Keratinocyte (primary cell): ENCODE results near the gene OR5K3. TPM values are rescaled to one million over a fixed set of nuclear protein-coding genes. Genes with fewer than 3 reads are reported as not detected.

Source experiments
- DNase-seq: peaks from one replicate; pipeline ENCODE4 v3.0.0-alpha.2; 2011; ENCODE audit warnings: low read depth, missing footprints, low spot score
- FAIRE-seq: peaks from 2 replicates; lab custom pipeline; 2011; peaks lifted over from hg19 to GRCh38; lab: Jason Lieb, UNC
- H2AFZ ChIP-seq: 2 replicates; pipeline ENCODE4 v1.6.0; 2012; ENCODE audit warnings: low read length, control low read depth, inconsistent platforms; ENCODE audit not compliant: control insufficient read depth
- H3K27ac ChIP-seq: 2 replicates; pipeline ENCODE4 v1.5.1; 2011; ENCODE audit warnings: low read length; ENCODE audit not compliant: control insufficient read depth, insufficient read depth
- H3K27me3 ChIP-seq: 3 replicates; pipeline ENCODE4 v1.6.0; 2011; ENCODE audit warnings: low read length; ENCODE audit not compliant: control insufficient read depth, insufficient read depth; ENCODE audit errors: extremely low read depth
- H3K36me3 ChIP-seq, 2 experiments: 2 replicates in 1 of 2; 3 replicates in 1 of 2; pipeline ENCODE4 v1.5.1; 2011; ENCODE audit warnings: low read length in 2 of 2, mild to moderate bottlenecking in 1 of 2; ENCODE audit not compliant: control insufficient read depth in 2 of 2, insufficient read depth in 2 of 2; ENCODE audit errors: extremely low read depth in 1 of 2
- H3K4me1 ChIP-seq: 3 replicates; pipeline ENCODE4 v1.5.1; 2011; ENCODE audit warnings: low read length; ENCODE audit not compliant: control insufficient read depth, insufficient read depth; ENCODE audit errors: extremely low read depth
- H3K4me2 ChIP-seq: 3 replicates; pipeline ENCODE4 v1.6.0; 2011; ENCODE audit warnings: low read depth, low read length; ENCODE audit not compliant: control insufficient read depth, insufficient read depth; ENCODE audit errors: extremely low read depth
- H3K4me3 ChIP-seq, 3 experiments: fragments of 200-600 bp in 1 of 3; sonication (generic) in 1 of 3; 2 replicates in 2 of 3; 3 replicates in 1 of 3; pipeline ENCODE4 v1.5.1; 2011 to 2016; ENCODE audit warnings: low read length in 3 of 3, mild to moderate bottlenecking in 3 of 3, control low read depth in 2 of 3, inconsistent platforms in 1 of 3, low read depth in 1 of 3, mixed read lengths in 1 of 3, mixed run types in 1 of 3, moderate library complexity in 1 of 3; ENCODE audit not compliant: control insufficient read depth in 2 of 3, insufficient read depth in 2 of 3; ENCODE audit errors: extremely low read depth in 1 of 3
- H3K79me2 ChIP-seq: 2 replicates; pipeline ENCODE4 v1.6.0; 2012; ENCODE audit warnings: low read length; ENCODE audit not compliant: control insufficient read depth, insufficient read depth
- H3K9ac ChIP-seq: 3 replicates; pipeline ENCODE4 v1.6.0; 2011; ENCODE audit warnings: low read length; ENCODE audit not compliant: control insufficient read depth, insufficient read depth; ENCODE audit errors: extremely low read depth
- H3K9me1 ChIP-seq: 3 replicates; pipeline ENCODE4 v1.6.0; 2011; ENCODE audit warnings: low read length; ENCODE audit not compliant: control insufficient read depth, insufficient read depth; ENCODE audit errors: extremely low read depth
- H3K9me3 ChIP-seq: 2 replicates; pipeline ENCODE4 v1.5.1; 2012; ENCODE audit warnings: low read depth, low read length; ENCODE audit not compliant: control insufficient read depth
- H4K20me1 ChIP-seq: 3 replicates; pipeline ENCODE4 v1.6.0; 2011; ENCODE audit warnings: low read length; ENCODE audit not compliant: control insufficient read depth, insufficient read depth; ENCODE audit errors: extremely low read depth
- EZH2 ChIP-seq: IDR thresholded peaks from one replicate; pipeline ENCODE4 v1.6.1; 2012; ENCODE audit warnings: inconsistent platforms, mild to moderate bottlenecking, low read length, moderate library complexity
- dilution Hi-C: fragments of 300-500 bp; cut with MboI; formaldehyde crosslinking; loops from one replicate; pipeline ENCODE4 v1.7.0; 2020; ENCODE audit warnings: low sequenced_read_pairs; ENCODE audit not compliant: extremely low pct_ligation_motif_present
- polyA plus RNA-seq, 5 experiments: library from polyadenylated mRNA; depleted of rRNA in 3 of 5; stranded (reverse) in 3 of 5; stranded (forward) in 1 of 5; unstranded in 1 of 5; fragments of >200 nt; gene quantifications; 1 replicate in 1 of 5; 2 replicates in 3 of 5; 3 replicates in 1 of 5; pipeline versions ENCODE4 v1.2.1 to v1.2.3, GENCODE V29; 2011 to 2012; ENCODE audit warnings: missing spikeins in 2 of 5, low read depth in 1 of 5, low replicate concordance in 1 of 5
- TF ChIP-seq, protein P1 (sequence below), 3 experiments: IDR thresholded peaks in 1 of 3; conservative IDR thresholded peaks in 1 of 3; optimal IDR thresholded peaks in 1 of 3; 2 replicates in 2 of 3; 3 replicates in 1 of 3; pipeline versions ENCODE3 to v1.5.1; 2011; ENCODE audit warnings: low read length in 3 of 3, mild to moderate bottlenecking in 3 of 3, moderate library complexity in 2 of 3, control low read depth in 1 of 3, inconsistent platforms in 1 of 3; ENCODE audit not compliant: insufficient read depth in 2 of 3; ENCODE audit errors: extremely low read depth in 1 of 3

OR5K3 gene
- polyA plus RNA-seq, 1 donor (not counting 4 experiments of a cell fraction or from before 2014, with no cell fraction given) = not detected

DNA sequence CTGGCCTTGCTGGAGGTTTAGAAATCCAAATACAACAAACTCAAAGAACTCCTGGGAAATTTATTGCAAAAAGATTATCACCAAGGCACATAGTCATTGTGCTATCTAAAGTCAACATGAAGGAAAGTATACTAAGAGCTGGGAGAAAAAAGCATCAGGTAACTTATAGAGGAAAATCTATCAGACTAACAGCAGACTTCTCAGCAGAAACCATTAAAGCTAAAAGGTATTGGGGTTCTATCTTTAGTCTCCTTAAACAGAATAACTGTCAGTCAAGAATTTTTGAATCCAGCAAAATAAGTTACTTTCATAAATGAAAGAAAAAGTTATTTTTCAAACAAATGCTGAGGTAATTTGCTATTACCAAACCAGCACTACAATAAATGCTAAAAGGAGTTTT, 8.0 kb downstream of the OR5K3 start:
- Histone ChIP-seq H2AFZ (no peak overlapping the region), H3K27me3 (peaks cover 3% of the 10 kb centered on the region), H3K36me3 (no peaks in the 10 kb centered on the region), H3K9me3 (no peaks in the 10 kb centered on the region), H3K9me1 (no peaks in the 10 kb centered on the region), H3K4me3 (no peak overlapping the region), H3K79me2 (no peaks in the 10 kb centered on the region), H3K4me2 (no peak overlapping the region), H3K27ac (no peak overlapping the region), H3K9ac (no peak overlapping the region), H4K20me1 (no peaks in the 10 kb centered on the region), H3K4me1 (no peaks in the 10 kb centered on the region)
- dilution Hi-C loops = no loop called here
- no peak for DNase-seq
- TF ChIP-seq EZH2 = no peak
- TF ChIP-seq, protein P1, sequence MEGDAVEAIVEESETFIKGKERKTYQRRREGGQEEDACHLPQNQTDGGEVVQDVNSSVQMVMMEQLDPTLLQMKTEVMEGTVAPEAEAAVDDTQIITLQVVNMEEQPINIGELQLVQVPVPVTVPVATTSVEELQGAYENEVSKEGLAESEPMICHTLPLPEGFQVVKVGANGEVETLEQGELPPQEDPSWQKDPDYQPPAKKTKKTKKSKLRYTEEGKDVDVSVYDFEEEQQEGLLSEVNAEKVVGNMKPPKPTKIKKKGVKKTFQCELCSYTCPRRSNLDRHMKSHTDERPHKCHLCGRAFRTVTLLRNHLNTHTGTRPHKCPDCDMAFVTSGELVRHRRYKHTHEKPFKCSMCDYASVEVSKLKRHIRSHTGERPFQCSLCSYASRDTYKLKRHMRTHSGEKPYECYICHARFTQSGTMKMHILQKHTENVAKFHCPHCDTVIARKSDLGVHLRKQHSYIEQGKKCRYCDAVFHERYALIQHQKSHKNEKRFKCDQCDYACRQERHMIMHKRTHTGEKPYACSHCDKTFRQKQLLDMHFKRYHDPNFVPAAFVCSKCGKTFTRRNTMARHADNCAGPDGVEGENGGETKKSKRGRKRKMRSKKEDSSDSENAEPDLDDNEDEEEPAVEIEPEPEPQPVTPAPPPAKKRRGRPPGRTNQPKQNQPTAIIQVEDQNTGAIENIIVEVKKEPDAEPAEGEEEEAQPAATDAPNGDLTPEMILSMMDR (optimal IDR thresholded peaks at IDR 0.05 in 1 of 3, IDR thresholded peaks at IDR 0.05 in 1 of 3, conservative IDR thresholded peaks at IDR 0.05 in 1 of 3; ENCODE audit: extremely low read depth in 1 of 3, insufficient read depth in 2 of 3, low read length in 3 of 3) = no peak
- FAIRE-seq = no peak

DNA sequence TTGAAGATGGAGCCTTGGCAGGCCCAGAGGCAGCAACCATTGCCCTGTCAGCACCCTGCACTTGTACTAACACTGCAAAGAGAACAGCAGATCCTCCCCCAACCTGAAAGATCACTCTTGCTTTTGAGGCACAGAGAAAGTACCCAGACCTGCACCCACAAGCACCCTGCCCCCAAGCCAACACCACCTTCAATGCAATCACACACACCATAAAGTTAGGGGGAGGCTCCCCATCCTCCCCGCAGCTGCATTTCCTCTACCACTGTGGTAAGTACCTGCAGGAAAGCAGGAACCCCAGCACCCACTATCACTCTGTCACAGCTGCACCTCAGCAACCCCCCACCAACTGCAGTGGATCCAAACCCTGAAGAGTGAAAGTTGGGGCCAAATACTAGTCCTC, 12.0 kb downstream of the OR5K3 start:
- Histone ChIP-seq H3K4me1 (no peaks in the 10 kb centered on the region), H4K20me1 (no peaks in the 10 kb centered on the region), H2AFZ (no peak overlapping the region), H3K9me3 (no peaks in the 10 kb centered on the region), H3K9ac (no peak overlapping the region), H3K9me1 (no peaks in the 10 kb centered on the region), H3K79me2 (no peaks in the 10 kb centered on the region), H3K4me3 (no peak overlapping the region), H3K27me3 (no peaks in the 10 kb centered on the region), H3K27ac (no peak overlapping the region), H3K36me3 (no peaks in the 10 kb centered on the region), H3K4me2 (no peak overlapping the region)
- no peak for DNase-seq
- FAIRE-seq = no peak
- dilution Hi-C loops = no loop called here
- TF ChIP-seq, protein P1 (optimal IDR thresholded peaks at IDR 0.05 in 1 of 3, IDR thresholded peaks at IDR 0.05 in 1 of 3, conservative IDR thresholded peaks at IDR 0.05 in 1 of 3; ENCODE audit: extremely low read depth in 1 of 3, insufficient read depth in 2 of 3, low read length in 3 of 3) = no peak
- TF ChIP-seq EZH2 = no peak
